SJCRH30 (cell line): ENCODE measurements around the gene FGA. TPM values are rescaled to one million over a fixed set of nuclear protein-coding genes. Genes with fewer than 3 reads are reported as not detected.
"Not testable (repeated sequence)": the region's sequence is repeated elsewhere in the genome, so short reads cannot be mapped to it uniquely, and the experiment has no call there.

Experiments
- DNase-seq, 2 experiments: peaks; one replicate each; pipeline ENCODE4 v3.0.0-alpha.2; 2015 to 2020
- H3K27ac ChIP-seq: fragments of 250-450 bp; sonication (Bioruptor Pico); 2 replicates; pipeline ENCODE4 v1.5.1; 2020; ENCODE audit warnings: mild to moderate bottlenecking, moderate library complexity
- H3K27me3 ChIP-seq: fragments of 250-450 bp; sonication (Bioruptor Pico); 2 replicates; pipeline ENCODE4 v1.5.1; 2020; ENCODE audit warnings: mild to moderate bottlenecking, moderate library complexity
- H3K36me3 ChIP-seq: fragments of 250-450 bp; sonication (Bioruptor Pico); 2 replicates; pipeline ENCODE4 v1.5.1; 2020; ENCODE audit warnings: mild to moderate bottlenecking, moderate library complexity
- H3K4me1 ChIP-seq: fragments of 250-450 bp; sonication (Bioruptor Pico); 2 replicates; pipeline ENCODE4 v1.5.1; 2020; ENCODE audit warnings: mild to moderate bottlenecking, moderate library complexity
- H3K4me3 ChIP-seq: fragments of 250-450 bp; sonication (Bioruptor Pico); 2 replicates; pipeline ENCODE4 v1.5.1; 2020; ENCODE audit warnings: mild to moderate bottlenecking, moderate library complexity
- H3K9me3 ChIP-seq: fragments of 250-450 bp; sonication (Bioruptor Pico); replicated peaks from 2 replicates; pipeline ENCODE4 v1.5.1; 2020; ENCODE audit warnings: mild to moderate bottlenecking, moderate library complexity
- total RNA-seq: library from RNA; depleted of rRNA; stranded (reverse); fragments of >200 nt; shearing (Covaris generic); gene quantifications from 2 replicates; pipeline ENCODE4 v1.2.3, GENCODE V29; 2014

The FGA gene
- total RNA-seq, 1 experiment from 2014 or later: not detected

DNA sequence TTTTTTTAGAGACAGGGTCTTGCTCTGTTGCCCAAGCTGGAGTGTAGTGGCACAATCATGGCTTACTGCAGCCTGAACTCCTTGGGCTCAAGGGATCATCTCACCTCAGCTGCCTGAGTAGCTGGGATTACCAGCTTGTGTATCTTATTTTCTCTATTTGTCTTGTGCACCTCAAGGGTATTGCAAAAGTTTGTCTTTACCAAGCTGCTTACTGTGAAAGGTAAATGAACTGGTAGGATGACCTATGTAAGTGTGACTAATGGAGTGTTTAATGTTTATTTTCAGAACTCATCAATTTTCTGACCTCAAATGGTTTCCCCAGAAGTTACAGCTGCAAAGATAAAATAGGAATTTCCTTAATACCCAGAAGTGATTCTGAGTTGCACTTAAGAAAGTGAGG is 5.3 kb upstream of the FGA start:
- no peaks in the 10 kb centered on the region for H3K9me3 ChIP-seq

DNA sequence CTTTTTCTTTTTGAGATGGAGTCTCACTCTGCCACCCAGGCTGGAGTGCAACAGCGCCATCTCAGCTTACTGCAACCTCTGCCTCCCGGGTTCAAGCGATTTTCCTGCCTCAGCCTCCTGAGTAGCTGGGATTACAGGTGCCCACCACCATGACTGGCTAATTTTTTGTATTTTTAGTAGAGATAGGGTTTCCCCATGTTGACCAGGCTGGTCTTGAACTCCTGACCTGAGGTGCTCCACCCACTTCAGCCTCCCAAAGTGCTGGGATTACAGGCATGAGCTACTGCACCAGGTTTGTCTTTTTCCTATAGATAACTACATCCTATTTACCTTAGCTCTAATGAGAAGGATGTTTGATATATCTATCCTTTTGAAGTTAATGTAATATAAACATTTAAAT is 3.8 kb upstream of the FGA start:
- DNase-seq, H3K27me3 ChIP-seq: not testable (repeated sequence)

More for the DNA sequence above, 5.3 kb upstream of the FGA start:
- no peaks in the 10 kb centered on the region for H3K36me3 ChIP-seq
- DNase-seq: peak in 1 of 2 experiments; percentile 17
- no peak overlapping the region for H3K4me3 ChIP-seq
- H3K27me3 ChIP-seq: no peaks in the 10 kb centered on the region
- H3K27ac ChIP-seq: no peak overlapping the region
- H3K4me1 ChIP-seq: no peaks in the 10 kb centered on the region

DNA sequence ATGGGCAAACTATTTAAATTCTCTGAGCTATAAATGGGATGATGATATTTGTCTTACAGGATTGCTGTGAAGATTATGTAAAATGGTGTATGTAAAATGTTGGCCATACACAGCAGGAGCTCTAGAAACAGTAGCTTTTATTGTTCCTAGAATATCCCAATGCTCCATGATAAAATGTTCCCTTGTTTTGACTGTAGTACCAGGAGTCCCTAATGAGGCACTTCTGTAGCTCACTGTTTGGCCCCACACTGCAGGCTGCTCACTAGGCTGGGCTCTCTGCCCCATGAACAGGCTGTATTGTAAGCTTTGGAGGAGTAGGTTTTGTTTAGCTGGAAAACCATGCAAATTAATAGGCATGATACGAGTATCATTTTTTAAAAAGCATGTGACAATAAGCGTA is 3.3 kb upstream of the FGA start:
- H3K27ac ChIP-seq: no peak overlapping the region
- H3K4me1 ChIP-seq: no peaks in the 10 kb centered on the region
- H3K9me3 ChIP-seq: no peaks in the 10 kb centered on the region
- H3K4me3 ChIP-seq: no peak overlapping the region
- no peak for DNase-seq
- H3K27me3 ChIP-seq: no peaks in the 10 kb centered on the region
- H3K36me3 ChIP-seq: no peaks in the 10 kb centered on the region

More for the DNA sequence above, 3.8 kb upstream of the FGA start:
- not testable (repeated sequence) for H3K4me3 ChIP-seq, H3K27ac ChIP-seq, H3K4me1 ChIP-seq, H3K9me3 ChIP-seq, H3K36me3 ChIP-seq

DNA sequence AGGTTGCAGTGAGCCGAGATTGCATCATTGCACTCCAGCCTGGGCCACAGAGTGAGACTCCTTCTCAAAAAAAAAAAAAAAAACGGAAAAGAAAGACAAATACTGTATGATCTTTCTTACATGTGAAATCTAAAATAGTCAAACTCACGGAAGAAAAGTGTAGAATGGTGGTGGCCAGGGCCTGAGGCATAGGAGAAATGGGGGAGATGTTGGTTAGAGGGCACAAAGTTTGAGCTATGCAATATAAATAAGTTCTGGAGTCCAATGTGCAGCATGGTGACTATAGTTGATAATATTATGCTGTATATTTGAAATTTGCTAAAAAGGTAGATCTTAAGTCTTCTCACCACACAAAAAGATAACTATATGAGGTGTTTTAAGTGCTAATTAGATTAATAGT is 1.3 kb upstream of the FGA start:
- Histone ChIP-seq H3K4me1 (no peaks in the 10 kb centered on the region), H3K4me3 (no peak overlapping the region), H3K36me3 (no peaks in the 10 kb centered on the region)

DNA sequence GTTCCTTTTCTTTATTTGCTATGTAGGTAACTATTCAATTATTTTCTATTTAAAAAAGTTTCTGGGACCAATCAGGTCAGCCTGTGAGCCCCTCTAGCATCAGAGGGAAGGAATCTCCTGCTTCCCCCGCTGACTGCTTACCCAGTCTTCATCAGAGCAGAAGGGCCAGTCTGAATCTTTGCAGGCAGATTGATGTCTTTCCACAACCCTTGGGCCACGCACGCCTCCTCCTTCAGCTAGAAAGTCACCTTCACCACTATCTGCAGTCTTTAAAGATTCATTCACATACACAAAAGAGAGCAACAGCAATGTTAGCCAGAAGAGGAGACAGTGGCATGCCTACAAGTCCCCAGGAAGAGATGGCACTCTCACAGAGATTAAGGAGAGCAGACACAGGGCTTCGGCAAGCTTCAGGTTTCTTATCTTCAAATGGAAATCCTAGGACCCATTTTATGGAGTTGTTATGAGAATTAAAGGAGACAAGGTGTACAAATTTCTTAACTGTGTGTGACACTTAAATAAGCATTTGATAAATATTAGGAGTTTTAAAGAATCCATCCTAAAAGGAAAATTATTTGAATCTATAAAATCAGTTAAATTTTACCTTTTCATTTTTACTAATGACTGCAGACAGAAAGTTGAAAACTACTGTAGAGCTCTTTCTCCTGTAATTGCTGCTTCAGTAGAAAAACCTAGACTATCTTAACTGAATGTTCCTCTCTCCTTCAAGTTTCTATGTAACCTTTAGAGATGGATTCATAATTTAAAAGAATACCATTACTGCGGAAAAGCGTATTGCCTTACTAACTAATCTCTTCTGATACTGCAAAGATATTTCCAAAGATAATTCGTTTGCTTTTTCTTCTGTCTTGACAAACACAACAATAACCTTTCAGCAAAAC is 995 bp downstream of the FGA start:
- H3K4me3 ChIP-seq: no peak overlapping the region
- no peaks in the 10 kb centered on the region for H3K4me1 ChIP-seq
- H3K36me3 ChIP-seq: no peaks in the 10 kb centered on the region
- H3K9me3 ChIP-seq: no peaks in the 10 kb centered on the region
- no peak overlapping the region for H3K27ac ChIP-seq
- no peaks in the 10 kb centered on the region for H3K27me3 ChIP-seq
- no peak for DNase-seq

More for the DNA sequence above, 1.3 kb upstream of the FGA start:
- Histone ChIP-seq H3K27me3 (no peaks in the 10 kb centered on the region), H3K27ac (no peak overlapping the region), H3K9me3 (no peaks in the 10 kb centered on the region)
- no peak for DNase-seq

DNA sequence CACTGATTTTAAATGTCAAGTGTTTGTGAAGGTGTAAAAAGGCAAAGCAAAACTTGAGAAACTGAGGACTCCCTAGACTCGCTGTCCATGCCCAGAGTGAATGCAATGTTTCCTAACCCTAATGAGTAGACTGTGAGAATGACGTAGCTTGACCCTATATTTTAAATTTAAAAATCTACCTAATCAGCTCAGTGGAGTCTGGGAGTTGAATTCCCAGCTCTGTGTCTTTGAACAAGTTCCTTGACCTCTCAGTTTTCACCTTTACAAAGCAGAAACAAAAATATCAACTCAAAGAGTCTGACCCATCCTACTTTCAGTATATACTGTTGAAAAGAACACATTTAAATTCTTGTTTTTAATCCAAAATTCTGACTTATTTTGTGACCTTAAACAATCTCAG is 2.3 kb downstream of the FGA start:
- Histone ChIP-seq H3K9me3 (no peaks in the 10 kb centered on the region), H3K36me3 (no peaks in the 10 kb centered on the region), H3K27ac (no peak overlapping the region), H3K4me1 (no peaks in the 10 kb centered on the region), H3K27me3 (no peaks in the 10 kb centered on the region), H3K4me3 (no peak overlapping the region)
- DNase-seq: no peak

DNA sequence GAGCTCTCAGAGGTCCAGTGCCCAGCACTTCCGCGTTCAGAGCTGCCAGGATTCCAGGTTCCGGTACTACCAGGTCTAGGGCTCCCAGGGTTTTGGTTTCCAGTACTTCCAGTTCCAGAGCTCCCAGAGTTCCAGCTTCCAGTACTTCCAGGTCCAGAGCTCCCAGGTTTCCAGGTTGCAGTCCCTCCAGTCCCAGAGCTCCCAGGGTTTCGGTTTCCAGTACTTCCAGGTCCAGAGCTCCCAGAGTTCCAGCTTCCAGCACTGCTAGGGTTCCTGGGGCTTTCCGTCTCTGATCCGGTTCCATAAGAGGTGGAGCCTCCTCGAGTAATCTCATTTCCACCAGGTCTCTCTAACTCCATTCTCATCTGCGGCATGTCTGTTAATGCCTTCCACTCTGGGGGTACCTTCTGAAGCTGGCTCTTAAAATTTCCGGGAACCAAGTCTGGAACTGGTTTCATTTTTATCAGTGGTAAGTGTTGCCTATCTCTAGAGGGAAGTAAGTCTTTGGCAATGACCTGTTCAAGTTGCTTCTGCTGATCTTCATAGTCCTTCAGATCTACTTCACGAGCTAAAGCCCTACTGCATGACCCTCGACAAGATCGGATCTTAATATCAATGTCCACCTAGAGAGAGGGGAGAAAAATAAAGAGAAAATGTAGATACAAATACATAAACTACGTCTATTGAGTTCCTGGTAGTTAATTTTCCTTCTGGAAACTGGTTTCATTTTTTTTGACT is 4.1 kb downstream of the FGA start:
- H3K4me1 ChIP-seq: no peaks in the 10 kb centered on the region
- no peaks in the 10 kb centered on the region for H3K9me3 ChIP-seq
- H3K4me3 ChIP-seq: no peak overlapping the region
- no peak for DNase-seq
- no peaks in the 10 kb centered on the region for H3K36me3 ChIP-seq
- no peaks in the 10 kb centered on the region for H3K27me3 ChIP-seq
- no peak overlapping the region for H3K27ac ChIP-seq

DNA sequence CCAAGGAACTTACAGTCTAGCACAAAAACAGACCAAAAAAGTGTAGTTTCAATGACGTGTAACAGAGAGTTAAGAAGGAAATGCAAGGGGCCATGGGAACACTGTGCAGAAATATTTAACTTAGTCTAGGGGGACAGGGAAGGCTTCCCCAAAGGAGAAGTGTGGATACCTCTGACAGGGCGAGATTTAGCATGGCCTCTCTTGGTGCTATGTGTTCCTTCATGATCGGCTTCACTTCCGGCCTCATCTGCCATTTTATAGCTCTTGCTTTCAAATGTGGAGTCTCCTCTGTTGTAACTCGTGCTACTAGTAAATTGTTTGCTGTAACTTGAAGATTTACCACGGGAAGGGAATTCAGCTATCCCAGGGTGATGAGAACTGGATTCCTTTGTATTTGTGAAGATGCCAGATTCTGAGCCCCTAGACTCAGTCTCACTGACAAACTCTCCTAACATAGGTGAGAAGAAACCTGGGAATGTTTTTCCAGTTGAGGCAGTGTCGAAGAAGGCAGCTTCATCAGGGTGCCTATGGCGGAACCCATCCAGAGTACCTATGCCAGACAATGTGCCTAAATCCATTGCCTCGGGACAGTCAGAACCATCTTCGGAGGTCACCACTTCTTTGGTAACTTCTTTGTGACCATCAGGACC is 5.0 kb downstream of the FGA start:
- Histone ChIP-seq H3K4me3 (no peak overlapping the region), H3K36me3 (no peaks in the 10 kb centered on the region), H3K27ac (no peak overlapping the region), H3K9me3 (no peaks in the 10 kb centered on the region), H3K27me3 (no peaks in the 10 kb centered on the region), H3K4me1 (no peaks in the 10 kb centered on the region)
- DNase-seq: no peak

DNA sequence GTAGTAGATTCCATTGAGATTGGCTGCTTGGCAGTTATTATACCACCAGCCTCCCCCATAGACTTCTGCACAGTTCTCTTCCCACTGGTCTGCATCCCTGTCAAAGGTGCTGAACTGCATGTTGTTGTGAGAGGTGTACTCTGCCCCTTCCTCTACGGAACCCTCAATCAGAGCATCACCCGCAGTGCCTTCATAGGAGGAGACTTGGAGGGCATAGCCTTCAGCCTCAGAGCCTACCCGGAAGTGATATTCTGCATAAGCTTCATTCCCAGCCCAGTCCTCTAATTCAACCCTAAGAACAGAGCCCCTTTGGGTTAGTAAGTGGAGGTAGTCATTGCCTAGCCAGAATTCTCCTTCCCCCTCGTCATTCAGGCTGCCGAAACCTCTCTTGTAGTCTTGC is 6.3 kb downstream of the FGA start:
- no peaks in the 10 kb centered on the region for H3K9me3 ChIP-seq
- no peaks in the 10 kb centered on the region for H3K27me3 ChIP-seq
- H3K4me1 ChIP-seq: no peaks in the 10 kb centered on the region
- no peak for DNase-seq
- no peak overlapping the region for H3K4me3 ChIP-seq
- no peak overlapping the region for H3K27ac ChIP-seq
- no peaks in the 10 kb centered on the region for H3K36me3 ChIP-seq

DNA sequence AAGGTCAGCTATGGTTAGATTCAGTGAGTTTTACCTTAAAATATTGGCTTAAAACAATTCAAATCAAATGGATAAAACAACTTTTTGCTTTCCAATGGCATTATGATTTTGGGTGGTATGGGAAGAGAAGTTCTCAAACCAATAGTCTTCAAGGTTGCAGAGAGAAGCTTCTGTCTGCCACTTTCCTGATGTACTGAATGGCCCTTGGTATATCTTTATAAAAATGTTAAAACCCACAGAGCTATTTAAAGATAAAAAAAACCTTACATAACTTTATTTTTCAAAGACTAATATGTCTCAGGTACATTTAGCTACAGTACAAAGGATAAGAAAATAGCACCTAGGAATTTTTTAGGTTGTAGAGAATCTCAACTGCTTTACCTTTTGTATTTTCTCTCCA is 6.9 kb downstream of the FGA start:
- no peak overlapping the region for H3K4me3 ChIP-seq
- H3K4me1 ChIP-seq: no peaks in the 10 kb centered on the region
- H3K27me3 ChIP-seq: no peaks in the 10 kb centered on the region
- DNase-seq: no peak
- H3K9me3 ChIP-seq: no peaks in the 10 kb centered on the region
- no peak overlapping the region for H3K27ac ChIP-seq
- no peaks in the 10 kb centered on the region for H3K36me3 ChIP-seq

DNA sequence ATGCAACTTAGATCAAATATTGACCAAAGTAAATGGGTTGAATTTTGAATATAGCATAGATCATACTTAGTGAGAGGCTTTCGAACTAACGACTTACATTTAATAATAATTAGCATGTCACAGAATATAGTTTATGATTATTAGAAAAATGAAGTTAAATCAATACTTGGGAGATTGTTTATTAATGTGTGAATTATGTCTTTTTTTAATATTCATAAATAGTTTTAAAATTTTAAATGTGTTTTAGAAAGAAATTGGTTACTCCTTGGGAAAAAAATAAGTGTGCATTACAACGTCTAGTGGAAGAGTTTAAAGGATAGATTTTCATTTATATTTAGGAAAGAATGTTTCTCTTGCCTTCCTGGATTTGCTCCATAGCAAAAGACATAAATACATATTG is 7.3 kb downstream of the FGA start:
- Histone ChIP-seq H3K4me3 (no peak overlapping the region), H3K9me3 (no peaks in the 10 kb centered on the region), H3K27me3 (no peaks in the 10 kb centered on the region), H3K27ac (no peak overlapping the region), H3K4me1 (no peaks in the 10 kb centered on the region), H3K36me3 (no peaks in the 10 kb centered on the region)
- DNase-seq: no peak

DNA sequence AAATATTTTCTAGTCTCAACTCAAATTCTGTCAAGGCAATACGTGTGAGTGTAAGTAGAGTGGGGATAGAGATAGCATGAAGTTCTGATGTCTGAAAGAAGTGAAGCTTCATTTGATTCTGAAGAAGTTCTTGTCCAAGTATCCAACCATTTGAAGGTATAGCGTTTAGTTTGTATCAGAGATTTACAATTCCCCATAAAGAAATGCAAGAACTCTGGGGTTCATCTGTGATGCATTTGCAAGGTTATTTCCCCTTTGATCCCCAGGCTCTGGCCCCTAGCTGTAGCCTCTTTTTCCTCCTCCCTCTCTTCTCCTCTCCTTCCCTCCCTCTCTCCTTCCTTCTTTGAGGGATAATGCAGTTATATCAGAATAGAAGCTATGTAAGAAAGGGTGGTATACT is 7.8 kb downstream of the FGA start:
- Histone ChIP-seq H3K4me1 (no peaks in the 10 kb centered on the region), H3K9me3 (no peaks in the 10 kb centered on the region), H3K27me3 (no peaks in the 10 kb centered on the region), H3K4me3 (no peak overlapping the region), H3K27ac (no peak overlapping the region), H3K36me3 (no peaks in the 10 kb centered on the region)
- no peak for DNase-seq

DNA sequence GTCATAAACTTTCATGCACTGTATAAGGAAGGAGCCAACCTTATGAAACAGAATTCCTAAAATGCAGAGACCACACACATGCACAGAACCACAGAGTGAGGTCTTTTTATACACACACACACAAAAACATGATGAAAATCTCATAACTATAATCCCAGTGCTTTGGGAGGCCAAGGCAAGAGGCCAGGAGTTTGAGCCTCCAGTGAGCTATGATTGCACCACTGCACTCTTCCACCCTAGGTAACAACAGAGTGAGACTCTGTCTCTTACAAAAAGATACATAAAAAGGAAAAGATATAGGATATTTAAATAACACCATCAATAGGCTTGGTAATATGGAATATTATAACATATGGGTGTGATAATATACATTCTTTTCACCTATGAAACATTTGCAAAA is 10.6 kb downstream of the FGA start:
- no peak overlapping the region for H3K4me3 ChIP-seq
- no peak overlapping the region for H3K27ac ChIP-seq
- no peaks in the 10 kb centered on the region for H3K4me1 ChIP-seq
- no peaks in the 10 kb centered on the region for H3K27me3 ChIP-seq
- H3K9me3 ChIP-seq: no peaks in the 10 kb centered on the region
- DNase-seq: no peak
- H3K36me3 ChIP-seq: no peaks in the 10 kb centered on the region

DNA sequence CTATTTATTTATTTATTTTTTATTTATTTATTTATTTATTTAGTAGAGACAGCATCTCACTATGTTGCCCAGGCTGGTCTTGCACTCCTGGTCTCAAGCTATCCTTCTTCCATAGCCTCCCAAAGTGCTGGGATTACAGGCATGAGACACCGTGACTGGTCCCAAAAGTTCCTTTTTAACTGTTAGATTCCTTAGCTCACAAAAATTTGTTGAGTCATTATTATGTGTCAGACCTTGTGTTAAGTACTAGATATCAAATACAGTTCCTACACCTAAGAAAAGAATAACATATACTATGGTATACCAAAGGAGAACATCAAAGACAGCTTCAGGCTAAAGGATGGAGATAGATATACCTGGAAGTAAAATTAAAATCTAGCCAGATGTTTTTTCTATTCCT is 11.6 kb downstream of the FGA start:
- Histone ChIP-seq H3K9me3 (no peaks in the 10 kb centered on the region), H3K27me3 (no peaks in the 10 kb centered on the region)
- no peak for DNase-seq

DNA sequence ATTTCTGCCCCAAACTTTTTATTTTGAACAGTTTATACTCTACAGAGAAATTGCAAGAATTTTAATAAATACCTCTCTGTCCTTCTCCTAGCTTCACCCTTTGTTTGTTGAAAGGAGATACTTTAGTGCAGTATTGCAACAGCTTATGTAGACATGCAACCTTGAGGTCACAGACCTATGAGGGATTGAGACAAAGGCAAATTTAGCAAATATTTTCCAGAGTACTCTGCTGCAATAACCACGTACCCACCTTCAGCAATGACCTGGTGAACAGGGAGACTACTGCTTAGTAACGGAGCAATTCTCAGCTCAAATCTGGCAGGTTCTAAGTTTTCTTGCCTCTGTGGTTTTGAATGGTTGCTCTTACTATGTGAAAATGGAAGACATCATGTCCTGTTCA is 13.2 kb downstream of the FGA start:
- H3K4me3 ChIP-seq: no peak overlapping the region
- H3K4me1 ChIP-seq: no peaks in the 10 kb centered on the region
- no peaks in the 10 kb centered on the region for H3K27me3 ChIP-seq
- no peaks in the 10 kb centered on the region for H3K36me3 ChIP-seq
- no peaks in the 10 kb centered on the region for H3K9me3 ChIP-seq
- DNase-seq: no peak
- H3K27ac ChIP-seq: no peak overlapping the region

More for the DNA sequence above, 11.6 kb downstream of the FGA start:
- H3K4me3 ChIP-seq: no peak overlapping the region
- no peaks in the 10 kb centered on the region for H3K4me1 ChIP-seq
- no peak overlapping the region for H3K27ac ChIP-seq
- H3K36me3 ChIP-seq: no peaks in the 10 kb centered on the region
